MM.1S (cell line): ENCODE measurements around the gene XYLT1.

Source experiments
- CTCF ChIP-seq: fragments of 300-600 bp; sonication (generic); IDR thresholded peaks from 2 replicates; pipeline ENCODE4 v1.5.1; 2016; ENCODE audit warnings: antibody characterized with exemption, low read length, mixed read lengths
- EZH2 ChIP-seq: fragments of 300-600 bp; sonication (generic); optimal IDR thresholded peaks from 2 replicates; pipeline ENCODE3; 2017; ENCODE audit warnings: low read depth, mild to moderate bottlenecking, antibody characterized with exemption, low read length, mixed read lengths
- EZH2phosphoT487 ChIP-seq: fragments of 300-600 bp; sonication (generic); IDR thresholded peaks from 2 replicates; pipeline ENCODE4 v1.6.1; 2018; ENCODE audit warnings: antibody characterized with exemption, low read length

- TF ChIP-seq CTCF (no peak), EZH2 (no peak), EZH2phosphoT487 (no peak)
Observed at GRCh38 chr16:17076092-17076754, 394.5 kb downstream of the XYLT1 start.
